Measurements from ENCODE around the gene DMWD. TPM values are rescaled to one million over a fixed set of nuclear protein-coding genes. Genes with fewer than 3 reads are reported as not detected.

The DMWD gene
- total and polyA plus RNA-seq, 2 of the 4 experiments (the other 2 are of a cell fraction), result 9.7 to 28.5 TPM

DNA sequence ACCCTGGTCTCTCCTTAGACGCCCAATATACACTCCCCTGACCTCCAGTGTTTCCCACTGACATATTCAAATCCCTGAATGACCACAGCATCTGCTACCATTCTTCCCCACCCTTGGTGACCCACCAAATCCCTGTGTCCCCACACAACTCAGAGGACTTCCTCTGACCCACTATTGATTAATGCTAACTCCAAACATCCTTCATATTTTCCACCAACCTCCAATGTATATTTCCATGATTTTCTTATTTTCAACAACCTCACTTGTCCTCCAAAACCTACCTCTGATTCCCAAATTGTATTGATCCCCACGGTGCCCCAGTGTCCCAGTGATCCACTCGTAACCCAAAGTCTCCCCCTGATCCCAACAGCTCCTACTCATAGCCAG, 526 bp upstream of the DMWD start:
- H3K9ac ChIP-seq (ENCODE audit: low read depth, low read length), result no peak overlapping the region

More for the DNA sequence above, 526 bp upstream of the DMWD start:
- dilution Hi-C loops (cut with HindIII; ENCODE audit: low sequenced_read_pairs, unreplicated experiment) (no loop called here), intact Hi-C loops (cut with micrococcal nuclease) (no loop called here), in situ Hi-C loops (cut with MboI; ENCODE audit: low sequenced_read_pairs) (no loop called here)
- H2BK15ac ChIP-seq (ENCODE audit: low read depth, low read length), result no peak overlapping the region
- 33% methylated on average over 3 of the region's 3 CpGs; no CpG with 5 or more reads in 1 of the 2 experiments for WGBS, 2 experiments (ENCODE audit: extremely low coverage in 2 of 2, insufficient read length in 1 of 2)
- H3K56ac ChIP-seq (ENCODE audit: extremely low read depth, insufficient read depth, low read length), result no peak overlapping the region
- no peak overlapping the region for H3K14ac ChIP-seq (replicated peaks; ENCODE audit: low read depth, low read length)
- peaks cover 6% of the 10 kb centered on the region for H3K4me1 ChIP-seq (ENCODE audit: control insufficient read depth, insufficient read depth, low read length)
- no peak overlapping the region for H2BK120ac ChIP-seq (ENCODE audit: low read depth, low read length)
- no peaks in the 10 kb centered on the region for H3K9me3 ChIP-seq (ENCODE audit: control insufficient read depth, insufficient read depth, low read length)
- H3K4ac ChIP-seq (ENCODE audit: low read depth, low read length), result no peak overlapping the region
- H2AFZ ChIP-seq (replicated peaks; ENCODE audit: low read length, poor library complexity), result peak overlapping the region; percentile 67
- H2AK9ac ChIP-seq (replicated peaks; ENCODE audit: low read depth, low read length, poor library complexity), result no peak overlapping the region
- H2BK5ac ChIP-seq (ENCODE audit: low read depth, low read length, poor library complexity, severe bottlenecking), result no peak overlapping the region
- POLR2A ChIA-PET (ENCODE audit: unreplicated experiment), result interaction anchor here (0.7 to 1.5 kb wide), 4 partner anchors 8 to 24 kb away, joined by 5 to 13 read pairs (median 7); partner anchors contain the start of genes DMPK and SIX5
- no peak overlapping the region for H4K5ac ChIP-seq (ENCODE audit: low read depth, low read length)
- no peak overlapping the region for H3K27ac ChIP-seq (ENCODE audit: insufficient read depth, low read length)
- peaks cover 18% of the 10 kb centered on the region for H3K36me3 ChIP-seq (ENCODE audit: control insufficient read depth, insufficient read depth, low read length)
- H3K23ac ChIP-seq (ENCODE audit: low read depth, low read length), result no peak overlapping the region
- peaks cover 10 to 37% of the 10 kb centered on the region in 2 experiments for H3K79me1 ChIP-seq (ENCODE audit: low read depth in 1 of 2, low read length in 2 of 2)
- H3K18ac ChIP-seq (ENCODE audit: low read depth, low read length), result no peak overlapping the region
- H2AK5ac ChIP-seq (ENCODE audit: low read depth, low read length), result no peak overlapping the region; the same call in 1 of the 2 replicates
- H2BK20ac ChIP-seq (ENCODE audit: low read depth, low read length), result no peak overlapping the region
- no peak overlapping the region; the same call in 1 of the 2 replicates for H3K4me2 ChIP-seq (ENCODE audit: low read depth, low read length)
- H3K9me1 ChIP-seq (ENCODE audit: insufficient read depth, low read length), result peaks cover 5% of the 10 kb centered on the region
- CTCF ChIA-PET, result no interaction called here
- no peaks in the 10 kb centered on the region for H3K27me3 ChIP-seq (ENCODE audit: control insufficient read depth, insufficient read depth, low read length)
- peaks cover 4% of the 10 kb centered on the region; the same call in 1 of the 2 replicates for H4K20me1 ChIP-seq (ENCODE audit: insufficient read depth, low read length)
- H3K4me3 ChIP-seq (ENCODE audit: insufficient read depth, low read depth, low read length), result no peak overlapping the region
- H4K8ac ChIP-seq (ENCODE audit: low read depth in 2 of 2, low read length in 2 of 2), result no peak overlapping the region
- H4K91ac ChIP-seq (ENCODE audit: insufficient read depth, low read depth, low read length), result no peak overlapping the region
- ATAC-seq (ENCODE audit: low read depth) (no peak), DNase-seq (no peak)
- no peak for TF ChIP-seq MAZ (IDR thresholded peaks at IDR 0.05; ENCODE audit: borderline replicate concordance, low read depth, low read length)
- TF ChIP-seq CEBPB (IDR thresholded peaks at IDR 0.05; ENCODE audit: low read depth, low read length), result no peak
- TF ChIP-seq BHLHE40 (IDR thresholded peaks at IDR 0.05; ENCODE audit: low read depth, low read length), result no peak
- TF ChIP-seq NFE2L2 (IDR thresholded peaks at IDR 0.05; ENCODE audit: low read depth, low read length), result no peak
- TF ChIP-seq, protein P1, sequence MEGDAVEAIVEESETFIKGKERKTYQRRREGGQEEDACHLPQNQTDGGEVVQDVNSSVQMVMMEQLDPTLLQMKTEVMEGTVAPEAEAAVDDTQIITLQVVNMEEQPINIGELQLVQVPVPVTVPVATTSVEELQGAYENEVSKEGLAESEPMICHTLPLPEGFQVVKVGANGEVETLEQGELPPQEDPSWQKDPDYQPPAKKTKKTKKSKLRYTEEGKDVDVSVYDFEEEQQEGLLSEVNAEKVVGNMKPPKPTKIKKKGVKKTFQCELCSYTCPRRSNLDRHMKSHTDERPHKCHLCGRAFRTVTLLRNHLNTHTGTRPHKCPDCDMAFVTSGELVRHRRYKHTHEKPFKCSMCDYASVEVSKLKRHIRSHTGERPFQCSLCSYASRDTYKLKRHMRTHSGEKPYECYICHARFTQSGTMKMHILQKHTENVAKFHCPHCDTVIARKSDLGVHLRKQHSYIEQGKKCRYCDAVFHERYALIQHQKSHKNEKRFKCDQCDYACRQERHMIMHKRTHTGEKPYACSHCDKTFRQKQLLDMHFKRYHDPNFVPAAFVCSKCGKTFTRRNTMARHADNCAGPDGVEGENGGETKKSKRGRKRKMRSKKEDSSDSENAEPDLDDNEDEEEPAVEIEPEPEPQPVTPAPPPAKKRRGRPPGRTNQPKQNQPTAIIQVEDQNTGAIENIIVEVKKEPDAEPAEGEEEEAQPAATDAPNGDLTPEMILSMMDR (conservative IDR thresholded peaks at IDR 0.05; ENCODE audit: low read depth, low read length), result no peak
- no peak for TF ChIP-seq CHD1 (IDR thresholded peaks at IDR 0.05; ENCODE audit: low read depth, low read length)
- no peak for TF ChIP-seq POLR2A (IDR thresholded peaks at IDR 0.05; ENCODE audit: low read depth, low read length)
- TF ChIP-seq, protein P2, sequence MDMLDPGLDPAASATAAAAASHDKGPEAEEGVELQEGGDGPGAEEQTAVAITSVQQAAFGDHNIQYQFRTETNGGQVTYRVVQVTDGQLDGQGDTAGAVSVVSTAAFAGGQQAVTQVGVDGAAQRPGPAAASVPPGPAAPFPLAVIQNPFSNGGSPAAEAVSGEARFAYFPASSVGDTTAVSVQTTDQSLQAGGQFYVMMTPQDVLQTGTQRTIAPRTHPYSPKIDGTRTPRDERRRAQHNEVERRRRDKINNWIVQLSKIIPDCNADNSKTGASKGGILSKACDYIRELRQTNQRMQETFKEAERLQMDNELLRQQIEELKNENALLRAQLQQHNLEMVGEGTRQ (IDR thresholded peaks at IDR 0.05; ENCODE audit: low read depth, low read length), result no peak
- BruUV-seq (replicated peaks), result no TSS peak
